Measurements from ENCODE around the gene RNF10. TPM values are rescaled to one million over a fixed set of nuclear protein-coding genes. Genes with fewer than 3 reads are reported as not detected.
"Not testable (repeated sequence)": the region's sequence is repeated elsewhere in the genome, so short reads cannot be mapped to it uniquely, and the experiment has no call there.

RNF10 gene
- total RNA-seq, 4 donors from 2014 or later, result 98.2 to 206 (median 163) TPM

GRCh38 chr12:120514002-120514401 lies 20.2 kb upstream of the RNF10 start:
- DNase-seq (ENCODE audit: low spot score in 2 of 2), result no peak
- Histone ChIP-seq H3K4me1 (no peaks in the 10 kb centered on the region), H3K4me3 (no peak overlapping the region), H3K27me3 (no peaks in the 10 kb centered on the region), H3K9me3 (no peaks in the 10 kb centered on the region), H3K36me3 (peaks cover 47% of the 10 kb centered on the region), H3K27ac (no peak overlapping the region)
- 84% methylated on average over 7 of the region's 7 CpGs for WGBS
- no peak for TF ChIP-seq POLR2AphosphoS5 (IDR thresholded peaks at IDR 0.05)
- no peak for TF ChIP-seq EP300 (IDR thresholded peaks at IDR 0.05)
- TF ChIP-seq CTCF (IDR thresholded peaks at IDR 0.05), result no peak
- TF ChIP-seq POLR2A (IDR thresholded peaks at IDR 0.05), result no peak

GRCh38 chr12:120515496-120515895 lies 18.7 kb upstream of the RNF10 start:
- H3K4me1 ChIP-seq, result no peaks in the 10 kb centered on the region
- no peak for DNase-seq (ENCODE audit: low spot score in 2 of 2)
- H3K4me3 ChIP-seq, result no peak overlapping the region
- TF ChIP-seq POLR2AphosphoS5 (IDR thresholded peaks at IDR 0.05) (no peak), EP300 (IDR thresholded peaks at IDR 0.05) (no peak), CTCF (IDR thresholded peaks at IDR 0.05) (no peak)
- 94% methylated on average over 2 of the region's 2 CpGs for WGBS
- H3K27ac ChIP-seq, result no peak overlapping the region
- H3K9me3 ChIP-seq, result no peaks in the 10 kb centered on the region
- peaks cover 38% of the 10 kb centered on the region for H3K36me3 ChIP-seq
- no peaks in the 10 kb centered on the region for H3K27me3 ChIP-seq

GRCh38 chr12:120519324-120519723 lies 14.8 kb upstream of the RNF10 start:
- 94% methylated on average over 8 of the region's 8 CpGs for WGBS
- H3K27me3 ChIP-seq; H3K4me1 ChIP-seq; H3K9me3 ChIP-seq; DNase-seq (ENCODE audit: low spot score in 2 of 2); H3K27ac ChIP-seq; H3K4me3 ChIP-seq: not testable (repeated sequence)
- peaks cover 41% of the 10 kb centered on the region for H3K36me3 ChIP-seq

- peaks cover 15% of the 10 kb centered on the region for H3K36me3 ChIP-seq
- no peaks in the 10 kb centered on the region for H3K27me3 ChIP-seq
- no peaks in the 10 kb centered on the region for H3K4me1 ChIP-seq
- no peak for TF ChIP-seq POLR2AphosphoS5 (IDR thresholded peaks at IDR 0.05)
- no peak for TF ChIP-seq POLR2A (IDR thresholded peaks at IDR 0.05)
- TF ChIP-seq CTCF (IDR thresholded peaks at IDR 0.05), result no peak
- no peak for TF ChIP-seq EP300 (IDR thresholded peaks at IDR 0.05)
- no peak for DNase-seq (ENCODE audit: low spot score in 2 of 2)
- H3K9me3 ChIP-seq, result no peaks in the 10 kb centered on the region
- H3K4me3 ChIP-seq, result no peak overlapping the region
- no peak overlapping the region for H3K27ac ChIP-seq
- 93% methylated on average over 9 of the region's 9 CpGs for WGBS
These were observed 11.6 kb upstream of the RNF10 start for GRCh38 chr12:120522568-120522967.

GRCh38 chr12:120528861-120529525 lies 5.2 kb upstream of the RNF10 start, which contains the start of gene COQ5:
COQ5 (minus strand) TSS chr12:120529158; CDS start chr12:120529141, 17 bp downstream.
- H3K4me1 ChIP-seq, result peaks cover 24% of the 10 kb centered on the region
- peak within 1 kb of the TSS; percentile 92 for H3K27ac ChIP-seq
- no peaks in the 10 kb centered on the region for H3K36me3 ChIP-seq
- peak within 1 kb of the TSS; percentile 85 for H3K4me3 ChIP-seq
- no peaks in the 10 kb centered on the region for H3K9me3 ChIP-seq
- TF ChIP-seq CTCF (IDR thresholded peaks at IDR 0.05) (no peak), POLR2AphosphoS5 (IDR thresholded peaks at IDR 0.05) (peak; percentile 52 to 90 (median 61)), POLR2A (IDR thresholded peaks at IDR 0.05) (peak in 1 of 2 donors; percentile 51)
- H3K27me3 ChIP-seq, result no peaks in the 10 kb centered on the region
- peak; percentile 94 to 97 for DNase-seq (ENCODE audit: low spot score in 2 of 2)
- WGBS, result under 1% methylated on average over 35 of the region's 38 CpGs

Data from suprapubic skin (tissue), 4 donors.